ENCODE measurements around the gene AKNA. TPM values are rescaled to one million over a fixed set of nuclear protein-coding genes. Genes with fewer than 3 reads are reported as not detected.
"Not testable (repeated sequence)": the region's sequence is repeated elsewhere in the genome, so short reads cannot be mapped to it uniquely, and the experiment has no call there.

Gene AKNA
- total RNA-seq, 4 donors from 2014 or later: 12.5 to 18.5 (median 17.3) TPM

- H3K4me1 ChIP-seq; H3K4me3 ChIP-seq; DNase-seq (ENCODE audit: extremely low spot score); H3K27ac ChIP-seq (replicated peaks in 1 of 4); intact Hi-C loops (cut with DNase I); H3K36me3 ChIP-seq; H3K9me3 ChIP-seq: not testable (repeated sequence)
- H3K27me3 ChIP-seq: peaks cover 0 to 24% (median 0%) of the 10 kb centered on the region in 4 donors
- WGBS: 90% methylated on average over 9 of the region's 10 CpGs
These were observed 59.4 kb downstream of the AKNA start for GRCh38 chr9:114328357-114328820.

GRCh38 chr9:114327749-114328148 is 60.0 kb downstream of the AKNA start:
- Histone ChIP-seq H3K4me1 (no peaks in the 10 kb centered on the region), H3K36me3 (no peaks in the 10 kb centered on the region), H3K27me3 (peaks cover 0 to 24% (median 0%) of the 10 kb centered on the region in 4 donors), H3K9me3 (no peaks in the 10 kb centered on the region), H3K27ac (replicated peaks in 1 of 4) (no peak overlapping the region), H3K4me3 (no peak overlapping the region)
- 98% methylated on average over 8 of the region's 8 CpGs for WGBS
- TF ChIP-seq POLR2A (IDR thresholded peaks at IDR 0.05; ENCODE audit: low read depth) (no peak), EP300 (IDR thresholded peaks at IDR 0.05) (no peak), CTCF (IDR thresholded peaks at IDR 0.05) (no peak), POLR2AphosphoS5 (IDR thresholded peaks at IDR 0.05) (no peak)
- intact Hi-C loops (cut with DNase I): no loop called here
- no peak for DNase-seq (ENCODE audit: extremely low spot score)

GRCh38 chr9:114325684-114326254 is 62.0 kb downstream of the AKNA start:
- DNase-seq (ENCODE audit: extremely low spot score); H3K9me3 ChIP-seq; H3K4me3 ChIP-seq; intact Hi-C loops (cut with DNase I); H3K4me1 ChIP-seq; H3K36me3 ChIP-seq; H3K27ac ChIP-seq (replicated peaks in 1 of 4): not testable (repeated sequence)
- peaks cover 0 to 21% (median 0%) of the 10 kb centered on the region in 4 donors for H3K27me3 ChIP-seq
- WGBS: 94% methylated on average over 3 of the region's 3 CpGs

GRCh38 chr9:114324965-114325364 is 62.8 kb downstream of the AKNA start:
- peaks cover 0 to 21% (median 0%) of the 10 kb centered on the region in 4 donors for H3K27me3 ChIP-seq
- H3K9me3 ChIP-seq; intact Hi-C loops (cut with DNase I); H3K4me3 ChIP-seq; H3K36me3 ChIP-seq; H3K4me1 ChIP-seq; DNase-seq (ENCODE audit: extremely low spot score); H3K27ac ChIP-seq (replicated peaks in 1 of 4): not testable (repeated sequence)
- WGBS: 89% methylated on average over 7 of the region's 9 CpGs

GRCh38 chr9:114324492-114324891 is 63.3 kb downstream of the AKNA start:
- Histone ChIP-seq H3K4me3 (no peak overlapping the region), H3K36me3 (no peaks in the 10 kb centered on the region), H3K4me1 (no peaks in the 10 kb centered on the region), H3K27ac (replicated peaks in 1 of 4) (no peak overlapping the region), H3K9me3 (no peaks in the 10 kb centered on the region), H3K27me3 (peaks cover 0 to 21% (median 0%) of the 10 kb centered on the region in 4 donors)
- DNase-seq (ENCODE audit: extremely low spot score): no peak
- WGBS: 100% methylated on average over 6 of the region's 8 CpGs
- intact Hi-C loops (cut with DNase I): no loop called here
- TF ChIP-seq POLR2AphosphoS5 (IDR thresholded peaks at IDR 0.05) (no peak), EP300 (IDR thresholded peaks at IDR 0.05) (no peak), CTCF (IDR thresholded peaks at IDR 0.05) (no peak)

GRCh38 chr9:114323849-114324248 is 63.9 kb downstream of the AKNA start:
- DNase-seq (ENCODE audit: extremely low spot score); H3K4me1 ChIP-seq; H3K36me3 ChIP-seq; H3K27ac ChIP-seq (replicated peaks in 1 of 4); intact Hi-C loops (cut with DNase I); H3K4me3 ChIP-seq; H3K9me3 ChIP-seq: not testable (repeated sequence)
- WGBS: 86% methylated on average over 6 of the region's 6 CpGs
- peaks cover 0 to 21% (median 0%) of the 10 kb centered on the region in 4 donors for H3K27me3 ChIP-seq

GRCh38 chr9:114322831-114323531 is 64.8 kb downstream of the AKNA start, which contains the start of gene ORM1:
Gene ORM1 (plus strand): TSS chr9:114323098. CDS start chr9:114323134, 36 bp downstream.
- 100% methylated on average over 1 of the region's 15 CpGs for WGBS
- H3K4me1 ChIP-seq; DNase-seq (ENCODE audit: extremely low spot score); H3K27ac ChIP-seq (replicated peaks in 1 of 4); H3K4me3 ChIP-seq; H3K36me3 ChIP-seq; intact Hi-C loops (cut with DNase I); H3K9me3 ChIP-seq: not testable (repeated sequence)
- peaks cover 0 to 13% (median 0%) of the 10 kb centered on the region in 4 donors for H3K27me3 ChIP-seq

GRCh38 chr9:114322160-114322818 is 65.5 kb downstream of the AKNA start:
- H3K27me3 ChIP-seq; intact Hi-C loops (cut with DNase I); H3K27ac ChIP-seq (replicated peaks in 1 of 4); H3K4me3 ChIP-seq; H3K9me3 ChIP-seq; H3K4me1 ChIP-seq; DNase-seq (ENCODE audit: extremely low spot score); H3K36me3 ChIP-seq: not testable (repeated sequence)
- 80% methylated on average over 11 of the region's 12 CpGs for WGBS
